HG03139 (cell line): Measurements from ENCODE around the gene PYGB.
"Not testable (repeated sequence)": the region's sequence is repeated elsewhere in the genome, so short reads cannot be mapped to it uniquely, and the experiment has no call there.

Source experiments
- ATAC-seq: cut with Tn5 transposase; IDR thresholded peaks from one replicate; pipeline ENCODE4 v1.9.1; 2021; ENCODE audit not compliant: unreplicated experiment

Gene PYGB

GRCh38 chr20:25325997-25326396, 78.1 kb downstream of the PYGB start:
- no peak for ATAC-seq

- no peak for ATAC-seq
Measured at GRCh38 chr20:25327521-25328235, 79.8 kb downstream of the PYGB start.

- no peak for ATAC-seq
Measured at GRCh38 chr20:25328954-25329498, 81.1 kb downstream of the PYGB start.

GRCh38 chr20:25334972-25335371, 87.1 kb downstream of the PYGB start:
- not testable (repeated sequence) for ATAC-seq

- no peak for ATAC-seq
Measured at GRCh38 chr20:25336561-25337422, 88.9 kb downstream of the PYGB start.

GRCh38 chr20:25338112-25339023, 90.5 kb downstream of the PYGB start:
- ATAC-seq: no peak

- ATAC-seq: no peak
Measured at GRCh38 chr20:25339608-25340007, 91.7 kb downstream of the PYGB start.

GRCh38 chr20:25340380-25340779, 92.5 kb downstream of the PYGB start:
- ATAC-seq: no peak

GRCh38 chr20:25341716-25342680, 94.1 kb downstream of the PYGB start:
- ATAC-seq: no peak

- ATAC-seq: no peak
Measured at GRCh38 chr20:25344634-25345033, 96.7 kb downstream of the PYGB start.

- no peak for ATAC-seq
Measured at GRCh38 chr20:25345721-25346120, 97.8 kb downstream of the PYGB start.

- ATAC-seq: no peak
Measured at GRCh38 chr20:25346349-25346748, 98.5 kb downstream of the PYGB start.
